HG03469 (cell line): ENCODE measurements around the gene KRTAP19-4.
"Not testable (repeated sequence)": the region's sequence is repeated elsewhere in the genome, so short reads cannot be mapped to it uniquely, and the experiment has no call there.

Experiments used
- ATAC-seq: cut with Tn5 transposase; IDR thresholded peaks from one replicate; pipeline ENCODE4 v1.9.1; 2021; ENCODE audit warnings: mild to moderate bottlenecking, moderate library complexity, moderate number of reproducible peaks; ENCODE audit not compliant: unreplicated experiment

Gene KRTAP19-4, protein sequence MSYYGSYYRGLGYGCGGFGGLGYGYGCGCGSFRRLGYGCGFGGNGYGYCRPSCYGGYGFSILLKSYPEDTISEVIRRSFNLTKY

GRCh38 chr21:30497065-30497464, at the start of gene KRTAP19-4:
TSS of gene KRTAP19-4 (minus strand) at chr21:30497165. CDS start at chr21:30497110, 55 bp downstream.
- no peak for ATAC-seq

DNA sequence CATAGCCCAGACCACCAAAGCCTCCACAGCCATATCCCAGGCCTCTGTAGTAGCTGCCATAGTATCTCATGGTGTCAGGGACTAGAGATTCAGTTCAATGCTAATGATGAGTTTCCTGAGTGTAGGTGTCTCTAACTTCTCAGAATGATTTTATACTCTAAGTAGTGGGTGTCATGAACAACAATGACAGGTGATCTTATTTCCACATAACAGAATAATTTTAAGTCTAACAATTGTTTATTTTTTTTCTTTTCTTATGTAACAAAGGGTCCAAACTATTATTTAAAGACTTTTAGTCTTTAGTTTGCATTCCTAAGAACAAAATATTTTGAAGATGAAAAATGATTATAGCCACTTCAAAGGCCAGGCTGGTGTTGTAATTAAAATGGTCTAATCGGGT, 44.8 kb upstream of the KRTAP19-4 start, which contains the start of gene KRTAP19-6:
KRTAP19-6 (minus strand) TSS at position 101 of the 400 bp plus-strand sequence; CDS start at position 70, 31 bp downstream.
- no peak for ATAC-seq

DNA sequence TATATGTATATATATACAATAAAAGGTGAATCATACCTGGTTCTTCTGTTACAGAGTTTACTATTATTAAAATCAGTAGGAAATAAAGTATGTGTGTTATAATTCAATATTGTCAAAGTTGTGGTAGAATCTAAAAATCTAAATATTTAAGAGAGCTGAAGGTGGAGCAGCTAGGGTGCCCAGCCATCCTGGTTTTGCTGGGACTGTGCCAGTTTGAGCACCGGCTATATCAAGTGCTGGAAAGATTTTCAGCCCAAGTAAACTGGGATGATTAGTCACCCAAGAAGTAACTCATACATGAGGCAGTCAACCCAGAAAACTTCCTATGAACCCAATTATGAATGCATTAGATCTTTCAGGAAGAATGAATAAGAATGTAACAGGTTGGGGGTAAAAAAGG, 21.9 kb upstream of the KRTAP19-4 start:
- no peak for ATAC-seq

- no peak for ATAC-seq
Measured at GRCh38 chr21:30515681-30516080, 18.7 kb upstream of the KRTAP19-4 start.

DNA sequence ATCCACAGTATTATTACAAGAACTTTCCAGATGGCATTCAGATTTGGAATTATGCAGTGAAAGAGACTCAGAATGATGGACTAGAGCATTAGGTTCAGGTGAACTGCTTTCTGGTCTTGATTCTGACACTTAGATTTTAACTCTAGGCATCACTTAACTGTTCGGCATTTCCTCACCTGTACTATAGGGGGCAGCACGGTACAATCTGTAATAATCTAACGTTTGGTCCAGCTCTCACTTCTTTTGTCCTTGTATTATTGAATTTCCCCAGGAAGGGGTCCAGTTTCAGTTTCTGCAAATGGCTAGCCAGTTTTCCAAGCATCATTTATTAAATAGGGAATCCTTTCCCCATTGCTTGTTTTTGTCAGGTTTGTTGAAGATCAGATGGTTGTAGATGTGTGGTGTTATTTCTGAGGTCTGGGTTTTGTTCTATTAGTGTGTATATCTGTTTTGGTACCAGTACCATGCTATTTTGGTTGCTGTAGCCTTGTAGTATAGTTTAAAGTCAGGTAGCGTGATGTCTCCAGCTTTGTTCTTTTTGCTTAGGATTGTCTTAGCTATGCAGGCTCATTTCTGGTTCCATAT, 8.7 kb upstream of the KRTAP19-4 start:
- not testable (repeated sequence) for ATAC-seq

- no peak for ATAC-seq
Measured at GRCh38 chr21:30502041-30502440, 5.1 kb upstream of the KRTAP19-4 start, which contains the start of gene KRTAP19-5. TSS of gene KRTAP19-5 (minus strand) at chr21:30502141. CDS start at chr21:30502090, 51 bp downstream.

DNA sequence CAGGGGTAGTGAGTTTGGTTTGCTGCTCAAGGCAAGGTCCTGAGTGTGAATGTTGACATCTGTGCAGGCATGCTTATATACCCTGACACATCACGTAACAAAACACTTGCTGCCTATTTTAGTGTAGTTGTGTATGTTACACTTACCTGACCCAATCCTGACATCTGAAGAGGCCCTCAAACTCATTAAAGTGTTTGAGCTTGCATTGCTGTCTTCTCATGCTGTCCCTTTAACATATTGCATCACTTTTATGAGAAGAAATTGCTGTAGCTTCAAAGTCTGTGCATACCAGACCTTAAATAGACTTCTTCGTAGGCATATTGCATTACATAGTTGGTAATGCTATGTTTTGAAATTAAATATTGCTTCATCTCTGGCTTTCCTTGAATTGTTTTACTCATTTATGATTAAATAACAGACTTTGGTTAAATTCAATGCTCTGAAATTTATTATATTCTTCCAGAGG, 5.0 kb downstream of the KRTAP19-4 start, which contains the start of gene KRTAP19-3:
KRTAP19-3 (minus strand) TSS at position 51 of the 466 bp plus-strand sequence. CDS start 56 bp downstream, outside the sequence.
- ATAC-seq = no peak

DNA sequence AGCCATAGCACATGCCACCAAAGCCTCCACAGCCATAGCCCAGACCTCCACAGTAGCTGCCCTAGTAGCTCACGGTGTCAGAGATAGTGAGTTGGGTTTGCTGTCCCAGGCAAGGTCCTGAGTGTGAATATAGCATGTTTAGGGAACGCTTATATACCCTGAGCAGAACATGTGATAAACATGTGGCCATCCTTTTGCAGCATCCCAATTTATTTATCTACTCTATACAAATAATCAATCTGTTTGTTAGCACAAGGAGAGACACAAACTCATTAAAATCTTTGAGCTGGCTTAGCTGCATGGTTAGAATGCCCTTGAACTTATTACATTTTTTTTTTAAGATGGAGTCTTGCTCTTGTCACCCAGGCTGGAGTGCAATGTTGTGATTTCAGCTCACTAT, 9.6 kb downstream of the KRTAP19-4 start, which contains the start of gene KRTAP19-2:
KRTAP19-2 (minus strand) TSS at position 101 of the 400 bp plus-strand sequence; CDS start at position 13, 88 bp downstream.
- no peak for ATAC-seq

DNA sequence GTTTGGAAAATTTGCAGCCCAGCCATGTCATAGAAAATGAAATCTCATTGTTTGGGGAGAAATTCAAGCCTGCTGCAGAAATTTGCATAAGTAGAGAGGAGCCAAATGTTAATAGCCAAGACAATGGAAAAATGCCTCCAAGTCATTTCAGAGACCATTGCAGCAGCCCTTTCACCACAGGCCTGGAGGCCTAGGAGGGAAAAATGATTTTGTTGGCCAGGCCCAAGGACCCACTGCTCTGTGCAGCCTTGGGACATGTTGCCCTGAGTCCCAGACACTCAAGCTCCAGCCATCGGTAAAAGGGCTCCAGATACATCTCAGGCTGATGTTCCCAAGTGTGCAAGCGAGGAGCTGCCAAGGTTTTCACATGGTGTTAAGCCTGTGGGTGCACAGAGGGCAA, 10.8 kb downstream of the KRTAP19-4 start:
- ATAC-seq = no peak

GRCh38 chr21:30482130-30482529, 14.8 kb downstream of the KRTAP19-4 start:
- no peak for ATAC-seq

- no peak for ATAC-seq
Measured at GRCh38 chr21:30480145-30480544, 16.8 kb downstream of the KRTAP19-4 start, which contains the start of gene KRTAP19-1. TSS of gene KRTAP19-1 (minus strand) at chr21:30480367. CDS start at chr21:30480317, 50 bp downstream.

DNA sequence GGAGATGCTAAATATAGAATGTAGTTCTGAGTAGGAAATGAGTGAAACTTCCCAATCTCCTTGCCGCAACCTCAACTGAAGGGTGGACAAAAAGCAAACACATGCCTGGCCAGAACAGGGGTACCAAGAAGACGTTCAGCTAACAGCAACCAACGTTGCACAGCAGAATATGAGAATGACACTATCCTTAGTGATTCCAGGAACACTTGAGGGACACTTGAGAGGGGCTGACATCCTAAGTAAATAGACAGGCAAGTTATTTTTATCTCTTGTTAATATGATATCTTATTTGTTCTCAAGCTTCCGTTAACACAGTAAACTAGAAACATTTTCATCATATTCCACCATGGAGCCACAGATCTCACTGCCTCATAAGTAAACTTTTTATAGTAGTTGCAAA, 17.7 kb downstream of the KRTAP19-4 start:
- no peak for ATAC-seq

DNA sequence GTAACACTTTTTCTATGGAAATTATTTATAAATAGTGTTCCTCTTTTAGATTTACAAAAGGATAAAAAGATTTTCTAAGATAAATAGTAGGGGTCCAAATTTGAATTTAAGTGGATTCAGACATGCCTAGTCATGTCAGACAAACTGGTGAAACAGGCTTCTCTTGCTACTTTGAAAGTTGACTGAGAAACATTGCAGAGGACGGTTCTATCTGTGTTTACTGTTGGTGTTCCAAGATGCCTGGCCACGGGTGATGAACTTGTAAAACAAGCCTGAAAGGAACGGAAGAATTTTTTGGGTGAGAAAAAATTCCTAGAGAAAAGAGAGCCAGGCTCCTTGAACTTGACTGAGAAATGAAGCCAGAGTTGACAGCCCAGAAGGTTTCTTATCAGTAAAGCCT, 19.0 kb downstream of the KRTAP19-4 start:
- no peak for ATAC-seq

DNA sequence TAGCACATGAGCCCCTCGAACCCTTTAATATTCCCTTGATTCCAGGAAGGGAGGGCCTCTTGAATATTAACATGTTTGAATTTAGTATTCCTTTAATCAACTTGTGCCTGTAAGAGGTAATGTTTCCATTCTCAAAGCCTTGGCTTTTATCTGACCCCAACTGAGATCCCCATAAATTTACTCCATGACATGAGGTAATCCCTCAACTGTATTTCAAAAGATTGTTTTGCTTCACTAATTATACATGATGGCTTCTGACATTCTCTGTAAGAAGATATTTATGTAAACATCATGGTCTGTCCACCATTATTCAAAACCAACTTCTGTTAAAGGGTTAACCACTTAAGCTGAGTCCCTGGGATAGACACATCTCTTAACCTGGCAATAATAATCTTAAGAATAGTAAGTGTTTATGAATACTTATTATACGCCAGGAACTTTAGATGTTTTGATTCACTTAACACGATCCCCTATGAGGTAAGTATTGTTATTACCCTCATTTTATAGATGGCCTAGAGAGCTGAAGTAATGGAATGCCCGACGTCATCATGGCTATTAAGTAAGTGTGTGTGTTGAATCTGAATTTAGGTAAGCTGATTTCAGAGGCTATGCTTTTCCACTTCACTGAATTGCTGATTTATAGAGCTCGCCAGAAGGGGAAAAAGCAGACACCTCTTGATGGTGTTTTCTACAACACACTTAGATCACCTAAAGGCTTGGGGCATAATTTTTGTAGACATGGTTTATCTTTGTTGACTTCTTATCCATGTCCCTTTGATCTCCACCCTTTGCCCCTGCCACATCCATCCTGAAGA, 27.9 kb downstream of the KRTAP19-4 start:
- ATAC-seq = no peak

- no peak for ATAC-seq
Measured at GRCh38 chr21:30463713-30464112, 33.3 kb downstream of the KRTAP19-4 start.

DNA sequence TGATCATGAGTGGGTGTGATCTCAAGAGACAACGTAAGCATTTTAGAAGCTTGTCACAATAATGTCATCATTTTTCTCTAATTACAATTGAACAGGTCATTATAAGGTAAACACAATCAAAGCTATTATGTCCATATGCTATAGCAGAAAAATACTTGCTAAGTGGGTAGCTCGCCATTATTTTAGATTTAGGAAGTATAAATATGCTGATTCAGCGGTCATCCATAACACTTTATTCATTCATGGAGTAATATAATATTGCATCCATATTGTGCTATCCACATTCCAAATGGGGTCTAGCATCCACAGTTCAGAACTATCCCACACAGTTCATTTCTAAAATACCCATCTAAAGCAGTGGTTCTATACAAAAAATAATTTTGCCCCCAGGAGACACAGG, 48.5 kb downstream of the KRTAP19-4 start:
- no peak for ATAC-seq

DNA sequence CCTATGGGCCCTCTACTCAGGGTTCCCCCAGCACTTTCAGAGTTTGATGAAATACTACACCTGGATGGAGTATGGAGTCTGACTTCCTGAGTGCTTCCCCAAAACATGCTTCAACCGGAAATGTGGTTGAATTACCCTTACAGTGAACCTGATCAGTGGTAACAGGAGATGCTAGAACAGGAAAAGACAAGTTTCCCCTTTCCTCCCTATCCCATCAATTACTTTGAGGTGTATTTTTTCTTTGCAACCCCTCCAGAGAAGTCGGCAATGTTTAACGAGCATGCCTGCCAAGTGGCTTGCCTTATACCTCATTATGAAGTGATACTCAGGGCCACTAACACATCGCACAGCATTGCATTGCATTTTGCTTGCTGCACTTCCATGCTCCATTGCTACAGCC, 49.9 kb downstream of the KRTAP19-4 start:
- ATAC-seq = no peak
